Liver (tissue), 4 donors: ENCODE results near the gene ELN. TPM values are rescaled to one million over a fixed set of nuclear protein-coding genes. Genes with fewer than 3 reads are reported as not detected.

ENCODE experiments used
- polyA plus RNA-seq, 2 donors: library from polyadenylated mRNA; stranded (reverse) in 1 of 2; unstranded in 1 of 2; fragments of 200-250 nt in 1 of 2; fragments of >200 nt in 1 of 2; fragmentation: Nextera tagmentation in 1 of 2; extraction: Ambion mirVana in 1 of 2; gene quantifications; one replicate each; pipeline versions ENCODE4 v1.2.1 to v1.2.3, GENCODE V29; 2013 to 2015
- total RNA-seq, 2 donors: library from RNA; depleted of rRNA; stranded (reverse); fragments of >200 nt; gene quantifications; one replicate each; pipeline ENCODE4 v1.2.3, GENCODE V29; 2014
- donor health status: healthy.
- donor health status: healthy.
- donor health status: healthy.

The ELN gene
- total and polyA plus RNA-seq, 4 donors, result 2.7 to 16.3 (median 9.7) TPM

Other genes starting within 250 kb of the ELN start
- 1 to 10 TPM in 1 of 2 donors, under 1 TPM in 1; 0.37 to 1.4 TPM for gene CLDN4, start 197.2 kb upstream of the ELN start, total RNA-seq
- gene CLDN4, start 197.2 kb upstream of the ELN start, polyA plus RNA-seq, result 1 to 10 TPM; 1.2 to 2.0 TPM
- gene METTL27, start 185.7 kb upstream of the ELN start, total RNA-seq, result 1 to 10 TPM; 1.0 to 1.6 TPM
- gene METTL27, start 185.7 kb upstream of the ELN start, polyA plus RNA-seq, result 1 to 10 TPM; 1.6 to 1.7 TPM
- gene TMEM270, start 167.0 kb upstream of the ELN start, total RNA-seq, result not detected
- gene TMEM270, start 167.0 kb upstream of the ELN start, polyA plus RNA-seq, result under 1 TPM in 1 of 2 donors, not detected in 1; 0.09 TPM
- gene LIMK1, start 55.6 kb downstream of the ELN start, total RNA-seq, result 1 to 10 TPM; 3.6 to 4.1 TPM
- gene LIMK1, start 55.6 kb downstream of the ELN start, polyA plus RNA-seq, result 1 to 10 TPM in 1 of 2 donors, under 1 TPM in 1; 0.63 to 3.3 TPM
- 100 to 1,000 TPM; 165 to 166 TPM for gene EIF4H, start 146.2 kb downstream of the ELN start, total RNA-seq
- gene EIF4H, start 146.2 kb downstream of the ELN start, polyA plus RNA-seq, result 100 to 1,000 TPM in 1 of 2 donors, 10 to 100 TPM in 1; 81.6 to 139 TPM
- 1 to 10 TPM; 7.2 to 8.3 TPM for gene LAT2, start 181.8 kb downstream of the ELN start, total RNA-seq
- gene LAT2, start 181.8 kb downstream of the ELN start, polyA plus RNA-seq, result 1 to 10 TPM; 4.8 to 5.3 TPM
- 10 to 100 TPM; 12.8 to 23.8 TPM for gene RFC2, start 226.2 kb downstream of the ELN start, total RNA-seq
- gene RFC2, start 226.2 kb downstream of the ELN start, polyA plus RNA-seq, result 10 to 100 TPM; 14.1 to 15.6 TPM